ENCODE data around the gene PSMB5. TPM values are rescaled to one million over a fixed set of nuclear protein-coding genes. Genes with fewer than 3 reads are reported as not detected.
A peak's percentile ranks its signal among the peaks of the same experiment; 100 is the strongest.

The PSMB5 gene
- total and polyA plus RNA-seq, 2 of the 13 experiments (the other 11 are each of a cell fraction or from before 2014, with no cell fraction given): 705 to 871 TPM

GRCh38 chr14:22980672-22981089 lies 54.0 kb downstream of the PSMB5 start (continued):
- peak; percentile 20; the same call in 1 of the 2 replicates for TF ChIP-seq ZNF451 (CRISPR knock-in tag; IDR thresholded peaks at IDR 0.05)
- no peak for TF ChIP-seq SRSF1 (optimal IDR thresholded peaks at IDR 0.05; ENCODE audit: low read depth, low read length)
- TF ChIP-seq EP300 (IDR thresholded peaks at IDR 0.05; ENCODE audit: low read depth in 2 of 2, low read length in 2 of 2): peak; percentile 44 to 70
- TF ChIP-seq EP300 (CRISPR knock-in tag; IDR thresholded peaks at IDR 0.05; ENCODE audit: borderline replicate concordance): peak; percentile 55; the same call in 1 of the 2 replicates
- TF ChIP-seq PAX8 (CRISPR knock-in tag; IDR thresholded peaks at IDR 0.05; ENCODE audit: borderline replicate concordance): no peak
- TF ChIP-seq RORA (CRISPR knock-in tag; IDR thresholded peaks at IDR 0.05): no peak
- TF ChIP-seq POLR2A (IDR thresholded peaks at IDR 0.05; ENCODE audit: insufficient read depth in 1 of 2, low read depth in 2 of 2, low read length in 2 of 2): peak in 1 of 2 experiments; percentile 87; a peak in 2 of 4 replicates
- peak; percentile 88 for TF ChIP-seq ATF2 (CRISPR knock-in tag; IDR thresholded peaks at IDR 0.05)
- TF ChIP-seq GZF1 (CRISPR knock-in tag; IDR thresholded peaks at IDR 0.05): no peak; the same call in 1 of the 2 replicates
- no peak for TF ChIP-seq KMT2A (CRISPR knock-in tag; IDR thresholded peaks at IDR 0.05)
- TF ChIP-seq ZIK1 (CRISPR knock-in tag; IDR thresholded peaks at IDR 0.05; ENCODE audit: borderline replicate concordance, low read depth): no peak; the same call in 1 of the 2 replicates
- TF ChIP-seq MYNN (CRISPR knock-in tag; IDR thresholded peaks at IDR 0.05; ENCODE audit: low read depth): no peak
- TF ChIP-seq ZNF776 (CRISPR knock-in tag; IDR thresholded peaks at IDR 0.05): no peak
- TF ChIP-seq PAWR (CRISPR knock-in tag; IDR thresholded peaks at IDR 0.05; ENCODE audit: borderline replicate concordance): 0 out of 2 replicates have a peak, but pooled peaks have one; percentile 79
- TF ChIP-seq SMAD9 (CRISPR knock-in tag; IDR thresholded peaks at IDR 0.05): peak; percentile 10; the same call in 1 of the 2 replicates
- no peak for TF ChIP-seq AHR (CRISPR knock-in tag; IDR thresholded peaks at IDR 0.05)
- no peak for TF ChIP-seq ZBTB2 (CRISPR knock-in tag; IDR thresholded peaks at IDR 0.05; ENCODE audit: low read depth)
- TF ChIP-seq ZNF549 (CRISPR knock-in tag; IDR thresholded peaks at IDR 0.05): no peak
- TF ChIP-seq ZNF274 (CRISPR knock-in tag; IDR thresholded peaks at IDR 0.05): no peak
- TF ChIP-seq SMYD3 (CRISPR knock-in tag; IDR thresholded peaks at IDR 0.05): no peak
- TF ChIP-seq SMAD1 (CRISPR knock-in tag; IDR thresholded peaks at IDR 0.05; ENCODE audit: borderline replicate concordance, low read depth): no peak
- no peak for TF ChIP-seq NFAT5 (CRISPR knock-in tag; IDR thresholded peaks at IDR 0.05)
- TF ChIP-seq ZMYM2 (CRISPR knock-in tag; IDR thresholded peaks at IDR 0.05): no peak
